ENCODE results near the gene WDR26.
A peak's percentile ranks its signal among the peaks of the same experiment; 100 is the strongest.

GRCh38 chr1:224356685-224357625, 77.6 kb downstream of the WDR26 start, which contains the start of gene CNIH4:
- peak; percentile 84; the same call in 1 of the 2 replicates for TF ChIP-seq REPIN1 (tag by site-specific recombination; IDR thresholded peaks at IDR 0.05; ENCODE audit: low read depth)
- peak; percentile 83 for TF ChIP-seq PATZ1 (tag by site-specific recombination; IDR thresholded peaks at IDR 0.05)
- no peak for TF ChIP-seq ZNF670 (tag by site-specific recombination; IDR thresholded peaks at IDR 0.05; ENCODE audit: low read depth)
- peak; percentile 39; the same call in 1 of the 2 replicates for TF ChIP-seq CTCF (tag by site-specific recombination; IDR thresholded peaks at IDR 0.05)
- no peak for TF ChIP-seq ZNF768 (tag by site-specific recombination; IDR thresholded peaks at IDR 0.05)

All from HEK293 (cell line).